IPS-20b (cell line): ENCODE measurements around the gene LRWD1.
"Not testable (repeated sequence)": the region's sequence is repeated elsewhere in the genome, so short reads cannot be mapped to it uniquely, and the experiment has no call there.

Source experiments
- H3K27ac ChIP-seq: one replicate; pipeline ENCODE4 v1.5.1; 2013; ENCODE audit warnings: low read length
- H3K27me3 ChIP-seq: 2 replicates; pipeline ENCODE4 v1.6.1; 2013; ENCODE audit warnings: mild to moderate bottlenecking, low read length, inconsistent platforms; ENCODE audit not compliant: insufficient read depth
- H3K36me3 ChIP-seq: 2 replicates; pipeline ENCODE4 v1.6.1; 2013; ENCODE audit warnings: low read depth, mild to moderate bottlenecking, inconsistent platforms, low read length, moderate library complexity; ENCODE audit not compliant: insufficient read depth
- H3K4me1 ChIP-seq: 2 replicates; pipeline ENCODE4 v1.6.1; 2013; ENCODE audit warnings: mild to moderate bottlenecking, control low read depth, inconsistent platforms, low read length, moderate library complexity; ENCODE audit not compliant: insufficient read depth
- H3K4me3 ChIP-seq: 2 replicates; pipeline ENCODE4 v1.5.1; 2013; ENCODE audit warnings: mild to moderate bottlenecking, low read length, inconsistent platforms
- H3K9ac ChIP-seq: 2 replicates; pipeline ENCODE4 v1.6.1; 2013; ENCODE audit warnings: low read depth, mild to moderate bottlenecking, inconsistent platforms, low read length, moderate library complexity
- H3K9me3 ChIP-seq: 2 replicates; pipeline ENCODE4 v1.6.1; 2013; ENCODE audit warnings: mild to moderate bottlenecking, low read depth, low read length, inconsistent platforms; ENCODE audit not compliant: insufficient read depth

Gene LRWD1

DNA sequence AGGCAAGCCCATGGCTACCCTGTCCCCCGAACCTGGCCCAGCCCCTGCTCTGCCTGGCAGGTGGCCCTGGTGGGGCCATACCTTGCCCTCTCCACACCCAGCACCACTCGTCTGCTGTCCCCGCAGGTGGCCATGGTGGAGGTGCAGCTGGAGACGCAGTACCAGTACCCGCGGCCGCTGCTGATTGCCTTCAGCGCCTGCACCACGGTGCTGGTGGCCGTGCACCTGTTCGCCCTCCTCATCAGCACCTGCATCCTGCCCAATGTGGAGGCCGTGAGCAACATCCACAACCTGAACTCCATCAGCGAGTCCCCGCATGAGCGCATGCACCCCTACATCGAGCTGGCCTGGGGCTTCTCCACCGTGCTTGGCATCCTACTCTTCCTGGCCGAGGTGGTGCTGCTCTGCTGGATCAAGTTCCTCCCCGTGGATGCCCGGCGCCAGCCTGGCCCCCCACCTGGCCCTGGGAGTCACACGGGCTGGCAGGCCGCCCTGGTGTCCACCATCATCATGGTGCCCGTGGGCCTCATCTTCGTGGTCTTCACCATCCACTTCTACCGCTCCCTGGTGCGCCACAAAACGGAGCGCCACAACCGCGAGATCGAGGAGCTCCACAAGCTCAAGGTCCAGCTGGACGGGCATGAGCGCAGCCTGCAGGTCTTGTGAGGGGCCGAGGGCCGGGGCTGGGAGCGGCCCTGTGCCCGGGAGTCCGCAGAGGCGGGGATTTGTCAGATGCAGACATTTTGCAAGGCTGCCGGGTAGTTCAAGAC lies 18.2 kb upstream of the LRWD1 start:
- Histone ChIP-seq H3K27ac (no peak overlapping the region), H3K4me3 (no peak overlapping the region), H3K36me3 (0 out of 2 replicates have a peak, but pooled peaks cover 6% of the 10 kb centered on the region), H3K9me3 (no peaks in the 10 kb centered on the region), H3K9ac (no peak overlapping the region), H3K27me3 (no peaks in the 10 kb centered on the region), H3K4me1 (peaks cover 6% of the 10 kb centered on the region; the same call in 1 of the 2 replicates)

DNA sequence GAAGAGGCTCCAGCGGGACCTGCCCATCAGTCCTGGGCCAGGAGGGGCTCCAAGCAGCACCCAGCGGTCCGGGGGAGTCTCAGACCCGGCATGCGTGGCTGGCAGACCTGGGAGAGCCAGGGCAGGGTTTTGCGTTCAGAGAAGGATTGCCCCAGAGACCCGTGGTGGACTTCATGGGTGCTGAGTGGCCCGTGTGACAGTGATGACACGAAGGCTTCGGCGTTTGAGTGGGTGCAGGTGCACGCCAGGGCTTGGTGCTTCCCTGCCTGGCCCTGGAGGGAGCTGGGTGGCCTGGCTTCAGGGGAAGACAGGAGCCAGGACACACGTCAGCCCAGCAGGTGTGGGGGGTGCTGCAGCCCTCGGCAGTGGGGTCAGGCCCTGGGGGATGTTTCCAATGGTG lies 17.5 kb upstream of the LRWD1 start:
- H3K4me1 ChIP-seq, result peaks cover 2% of the 10 kb centered on the region; the same call in 1 of the 2 replicates
- H3K9me3 ChIP-seq, result no peaks in the 10 kb centered on the region
- H3K36me3 ChIP-seq, result 0 out of 2 replicates have a peak, but pooled peaks cover 6% of the 10 kb centered on the region
- no peak overlapping the region for H3K27ac ChIP-seq
- no peak overlapping the region for H3K9ac ChIP-seq
- no peak overlapping the region for H3K4me3 ChIP-seq
- no peaks in the 10 kb centered on the region for H3K27me3 ChIP-seq

DNA sequence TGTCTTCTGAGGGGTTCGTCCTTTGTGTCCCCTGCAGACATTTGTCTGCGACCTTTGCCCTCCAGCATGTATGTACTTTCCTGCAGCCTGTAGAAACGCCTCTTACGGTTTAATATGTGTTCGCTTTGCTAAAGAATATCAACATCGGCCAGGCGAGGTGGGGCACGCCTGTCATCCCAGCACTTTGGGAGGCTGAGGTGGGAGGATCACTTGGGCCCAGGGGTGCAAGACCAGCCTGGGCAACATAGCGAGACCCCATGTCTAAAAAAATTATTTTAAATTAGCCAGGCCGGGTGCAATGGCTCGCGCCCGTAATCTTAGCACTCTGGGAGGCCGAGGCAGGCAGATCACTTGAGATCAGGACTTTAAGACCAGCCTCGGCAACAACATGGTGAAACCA lies 15.6 kb upstream of the LRWD1 start:
- H3K27me3 ChIP-seq, result no peaks in the 10 kb centered on the region
- H3K4me3 ChIP-seq, result no peak overlapping the region
- H3K9me3 ChIP-seq, result no peaks in the 10 kb centered on the region
- H3K27ac ChIP-seq, result no peak overlapping the region
- 0 out of 2 replicates have a peak, but pooled peaks cover 6% of the 10 kb centered on the region for H3K36me3 ChIP-seq
- H3K4me1 ChIP-seq, result peaks cover 2% of the 10 kb centered on the region; the same call in 1 of the 2 replicates
- no peak overlapping the region for H3K9ac ChIP-seq

DNA sequence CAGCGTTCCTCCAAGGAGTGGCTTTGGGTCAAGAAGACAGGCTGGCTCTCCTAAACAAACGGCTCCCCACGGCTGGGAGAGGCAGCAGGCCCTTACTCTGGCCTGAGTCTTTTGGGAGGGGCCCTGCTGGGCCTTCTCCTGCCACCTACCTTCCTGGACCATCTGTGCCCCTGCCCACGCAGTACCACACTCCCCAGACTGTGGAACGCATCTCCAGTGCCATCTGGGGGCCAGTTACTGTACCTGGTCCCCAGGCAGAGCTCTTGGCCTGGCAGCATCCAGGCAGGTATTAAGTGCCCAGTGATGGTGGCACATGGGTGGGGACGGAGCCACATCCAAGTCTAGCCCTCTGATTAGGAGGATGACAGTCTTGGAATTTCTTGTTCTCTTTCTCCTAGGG lies 14.5 kb upstream of the LRWD1 start:
- Histone ChIP-seq H3K9me3 (no peaks in the 10 kb centered on the region), H3K27ac (no peak overlapping the region), H3K27me3 (no peaks in the 10 kb centered on the region), H3K4me3 (no peak overlapping the region), H3K9ac (no peak overlapping the region), H3K4me1 (peaks cover 2% of the 10 kb centered on the region; the same call in 1 of the 2 replicates), H3K36me3 (0 out of 2 replicates have a peak, but pooled peaks cover 6% of the 10 kb centered on the region)

DNA sequence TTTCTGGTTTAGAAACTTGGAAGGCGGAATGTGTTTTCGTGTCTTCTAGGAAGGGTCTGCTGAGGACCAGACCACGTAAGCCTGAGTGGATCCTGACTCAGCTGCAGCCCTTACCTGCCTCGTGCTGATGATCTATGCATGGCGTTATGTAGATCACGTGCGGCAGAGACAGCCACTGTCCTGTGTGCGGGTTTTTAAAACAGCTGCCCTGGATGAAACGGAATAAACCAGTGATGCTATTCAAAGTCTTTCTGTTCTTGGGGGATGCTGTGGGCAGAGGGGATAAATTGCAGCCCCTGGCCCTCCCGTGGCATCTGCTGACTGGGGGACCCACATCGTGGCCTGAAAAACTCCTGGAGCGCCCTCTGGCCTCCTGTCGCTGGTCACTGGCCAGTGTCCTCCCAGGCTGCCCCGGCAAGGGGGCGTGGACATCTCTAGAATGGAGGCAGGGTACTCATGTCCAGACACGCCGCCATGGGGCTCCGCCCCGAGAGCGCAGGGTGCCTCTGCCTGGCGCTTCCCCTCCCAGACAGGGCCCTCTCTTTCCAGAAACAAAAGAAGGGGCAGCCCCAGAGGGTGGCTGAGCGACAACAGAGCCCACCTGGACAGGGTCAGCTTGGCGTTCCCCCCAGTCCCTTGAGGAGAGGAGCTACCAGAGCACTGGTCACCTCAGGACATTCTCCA lies 13.3 kb upstream of the LRWD1 start:
- H3K9ac ChIP-seq, result no peak overlapping the region
- H3K36me3 ChIP-seq, result peaks cover 9% of the 10 kb centered on the region
- H3K9me3 ChIP-seq, result no peaks in the 10 kb centered on the region
- no peak overlapping the region for H3K4me3 ChIP-seq
- H3K4me1 ChIP-seq, result peaks cover 2% of the 10 kb centered on the region; the same call in 1 of the 2 replicates
- H3K27me3 ChIP-seq, result no peaks in the 10 kb centered on the region
- no peak overlapping the region for H3K27ac ChIP-seq

DNA sequence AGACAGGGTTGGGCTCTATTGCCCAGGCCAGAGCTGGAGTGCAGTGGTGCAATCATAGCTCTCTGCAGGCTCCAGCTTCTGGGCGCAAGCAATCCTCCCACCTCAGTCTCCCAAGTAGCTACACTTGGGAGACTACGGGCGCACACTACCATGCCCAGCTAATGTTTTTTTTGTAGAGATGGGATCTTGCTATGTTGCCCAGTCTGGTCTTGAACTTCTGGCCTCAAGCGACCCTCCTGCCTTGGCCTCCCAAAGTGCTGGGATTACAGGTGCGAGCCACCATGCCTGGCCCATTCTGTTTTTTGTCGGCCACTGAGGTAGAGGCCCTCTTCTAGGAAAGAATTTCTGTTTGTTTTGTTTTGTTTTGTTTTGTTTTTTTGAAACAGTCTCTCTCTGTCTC lies 12.3 kb upstream of the LRWD1 start:
- H3K36me3 ChIP-seq, result peaks cover 12% of the 10 kb centered on the region
- H3K9ac ChIP-seq, result no peak overlapping the region
- peaks cover 2% of the 10 kb centered on the region; the same call in 1 of the 2 replicates for H3K4me1 ChIP-seq
- H3K9me3 ChIP-seq, result no peaks in the 10 kb centered on the region
- H3K4me3 ChIP-seq, result no peak overlapping the region
- no peak overlapping the region for H3K27ac ChIP-seq
- H3K27me3 ChIP-seq, result no peaks in the 10 kb centered on the region

DNA sequence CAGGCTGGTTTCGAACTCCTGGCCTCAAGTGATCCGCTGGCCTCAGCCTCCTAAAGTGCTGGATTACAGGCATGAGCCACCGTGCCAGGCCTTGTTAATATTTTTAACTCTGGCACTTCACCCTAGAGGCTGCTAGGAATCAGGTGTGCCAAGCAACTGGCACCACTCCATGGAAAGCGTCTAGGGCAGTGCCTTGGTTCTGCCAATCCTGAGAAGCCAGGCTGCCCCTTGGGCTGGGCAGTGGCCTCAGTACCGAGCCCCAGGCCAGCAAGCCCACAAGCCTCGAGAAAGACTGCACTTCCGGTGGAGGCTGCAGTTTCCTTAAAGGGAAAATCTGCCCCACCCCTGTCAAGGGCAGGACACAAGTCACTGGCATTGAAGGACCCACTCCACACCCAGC lies 11.5 kb upstream of the LRWD1 start:
- no peaks in the 10 kb centered on the region for H3K9me3 ChIP-seq
- peaks cover 21% of the 10 kb centered on the region for H3K36me3 ChIP-seq
- H3K27ac ChIP-seq, result no peak overlapping the region
- no peak overlapping the region for H3K4me3 ChIP-seq
- H3K9ac ChIP-seq, result no peak overlapping the region
- no peaks in the 10 kb centered on the region for H3K27me3 ChIP-seq
- peaks cover 2% of the 10 kb centered on the region; the same call in 1 of the 2 replicates for H3K4me1 ChIP-seq

DNA sequence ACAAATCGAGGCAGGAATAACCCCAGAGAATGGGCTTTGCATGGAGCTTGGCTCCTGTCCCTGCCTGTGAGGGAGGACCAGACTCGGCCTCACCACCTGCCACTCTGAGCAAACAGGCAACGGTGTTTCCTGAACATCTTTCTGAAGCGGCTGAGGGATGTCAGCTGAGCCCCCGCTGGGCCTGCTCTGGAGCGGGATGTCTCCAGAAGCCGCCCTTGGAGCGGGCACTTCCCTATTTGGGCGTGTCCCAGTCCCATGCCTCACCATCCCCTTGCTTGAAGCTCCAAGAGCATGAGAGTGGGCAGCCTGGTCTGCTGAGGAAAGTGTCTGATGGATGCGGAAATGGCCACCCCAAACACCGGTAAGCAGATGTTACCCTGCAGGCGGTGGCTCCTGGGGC lies 10.3 kb upstream of the LRWD1 start:
- no peak overlapping the region for H3K27ac ChIP-seq
- H3K4me3 ChIP-seq, result no peak overlapping the region
- no peak overlapping the region for H3K9ac ChIP-seq
- H3K36me3 ChIP-seq, result peaks cover 28% of the 10 kb centered on the region
- H3K27me3 ChIP-seq, result no peaks in the 10 kb centered on the region
- H3K9me3 ChIP-seq, result no peaks in the 10 kb centered on the region
- H3K4me1 ChIP-seq, result peaks cover 2% of the 10 kb centered on the region; the same call in 1 of the 2 replicates

DNA sequence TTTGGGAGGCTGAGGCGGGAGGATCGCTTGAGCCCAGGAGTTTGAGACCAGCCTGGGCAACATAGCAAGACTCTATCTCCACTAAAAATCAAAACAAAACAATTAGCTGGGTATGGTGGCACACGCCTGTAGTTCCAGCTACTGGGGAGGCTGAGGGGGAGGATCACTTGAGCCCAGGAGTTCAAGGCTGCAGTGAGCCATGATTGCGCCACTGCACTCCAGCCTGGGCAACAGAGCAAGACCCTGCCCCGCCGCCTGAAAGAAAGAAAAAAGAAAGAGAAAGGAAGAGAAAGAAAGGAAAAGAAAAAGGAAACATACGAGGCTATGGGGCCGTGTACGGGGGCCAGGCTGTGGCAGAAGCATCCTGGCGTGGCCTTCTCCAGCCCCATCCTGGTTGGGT lies 9.9 kb upstream of the LRWD1 start:
- H3K9me3 ChIP-seq, H3K4me3 ChIP-seq, H3K27ac ChIP-seq, H3K27me3 ChIP-seq, H3K4me1 ChIP-seq, H3K9ac ChIP-seq: not testable (repeated sequence)
- peaks cover 30% of the 10 kb centered on the region for H3K36me3 ChIP-seq

DNA sequence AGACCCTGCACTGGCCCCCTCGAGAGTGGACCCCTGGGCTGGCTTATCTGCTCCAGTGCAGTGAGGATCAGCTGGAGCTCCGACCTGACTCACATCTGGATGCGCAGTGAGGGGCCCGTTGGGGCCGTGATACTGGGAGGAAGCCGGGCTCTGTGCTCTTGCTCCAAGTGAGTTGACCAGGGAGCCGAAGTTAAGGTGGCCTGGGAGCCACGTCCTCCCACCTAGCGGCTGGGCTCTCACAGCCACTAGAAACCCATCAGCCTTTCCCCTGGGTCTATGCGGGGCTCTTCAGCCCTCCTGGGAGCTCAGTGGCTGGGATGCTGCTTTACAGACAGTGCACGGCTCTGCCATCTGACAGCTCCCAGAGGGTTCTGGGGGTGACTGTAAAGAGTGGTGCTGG lies 9.2 kb upstream of the LRWD1 start:
- Histone ChIP-seq H3K27ac (no peak overlapping the region), H3K9ac (no peak overlapping the region), H3K9me3 (no peaks in the 10 kb centered on the region), H3K4me1 (peaks cover 2% of the 10 kb centered on the region; the same call in 1 of the 2 replicates), H3K36me3 (peaks cover 30% of the 10 kb centered on the region), H3K4me3 (no peak overlapping the region), H3K27me3 (no peaks in the 10 kb centered on the region)

DNA sequence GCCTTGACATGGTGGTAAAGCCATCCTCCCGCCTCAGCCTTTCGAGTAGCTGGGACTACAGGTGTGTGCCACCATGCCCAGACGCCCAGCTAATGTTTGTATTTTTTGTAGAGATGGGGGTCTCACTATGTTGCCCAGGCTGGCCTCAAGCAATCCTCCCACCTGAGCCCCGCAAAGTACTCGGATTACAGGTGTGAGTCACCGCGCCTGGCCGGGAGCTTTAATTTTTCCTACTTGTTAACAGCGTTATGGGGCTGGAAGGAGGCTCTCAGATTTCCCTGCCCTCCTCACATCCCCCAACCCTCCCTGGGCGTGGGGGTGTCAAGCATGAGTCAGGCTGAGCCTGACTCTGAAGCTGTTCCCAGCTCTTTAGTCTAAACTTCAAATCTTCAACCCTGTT lies 8.5 kb upstream of the LRWD1 start:
- Histone ChIP-seq H3K9me3 (no peaks in the 10 kb centered on the region), H3K27me3 (no peaks in the 10 kb centered on the region), H3K4me1 (peaks cover under 1% of the 10 kb centered on the region; the same call in 1 of the 2 replicates), H3K4me3 (no peak overlapping the region), H3K27ac (no peak overlapping the region), H3K9ac (no peak overlapping the region), H3K36me3 (peaks cover 30% of the 10 kb centered on the region)
